ENCODE data around the gene TRIM65.
A peak's percentile ranks its signal among the peaks of the same experiment; 100 is the strongest.

Gene TRIM65

GRCh38 chr17:75891605-75892555, 4.9 kb downstream of the TRIM65 start:
- no peak overlapping the region for H2AK5ac ChIP-seq (ENCODE audit: low read depth, low read length)
- no peak overlapping the region for H3K14ac ChIP-seq (ENCODE audit: low read length)
- peaks cover 0 to 13% of the 10 kb centered on the region in 2 donors for H3K4me1 ChIP-seq (ENCODE audit: control insufficient read depth in 2 of 2, insufficient read depth in 1 of 2, low read depth in 1 of 2, low read length in 2 of 2)
- peak overlapping the region; percentile 70 for H3K9ac ChIP-seq (ENCODE audit: low read depth, low read length, poor library complexity)
- H3K79me1 ChIP-seq (ENCODE audit: low read depth, low read length) = peaks cover 15% of the 10 kb centered on the region
- no peak overlapping the region for H3K4ac ChIP-seq (ENCODE audit: low read length)
- H4K91ac ChIP-seq (ENCODE audit: low read depth, low read length, poor library complexity) = no peak overlapping the region
- H3K4me2 ChIP-seq (ENCODE audit: insufficient read depth, low read length, poor library complexity, severe bottlenecking) = no peak overlapping the region
- H2BK15ac ChIP-seq (ENCODE audit: low read length) = no peak overlapping the region
- peak overlapping the region; percentile 25 for H3K23ac ChIP-seq (ENCODE audit: low read depth, low read length, poor library complexity)
- H3K36me3 ChIP-seq (replicated peaks in 1 of 2; ENCODE audit: control insufficient read depth in 2 of 2, insufficient read depth in 2 of 2, low read length in 2 of 2) = peaks cover 0 to 23% of the 10 kb centered on the region in 2 donors
- no peak overlapping the region for H2BK12ac ChIP-seq (ENCODE audit: low read length)
- H3K9me3 ChIP-seq (replicated peaks in 1 of 2; ENCODE audit: control insufficient read depth in 2 of 2, insufficient read depth in 1 of 2, low read depth in 1 of 2, low read length in 2 of 2) = peaks cover 0 to 2% of the 10 kb centered on the region in 2 donors
- peak overlapping the region; percentile 65 for H4K8ac ChIP-seq (ENCODE audit: low read depth, low read length)
- WGBS, 2 donors (ENCODE audit: extremely low coverage in 2 of 2, insufficient read length in 2 of 2, insufficient replicate concordance in 1 of 2) = no CpG with 5 or more reads among the region's 32 CpGs
- H2BK120ac ChIP-seq (ENCODE audit: low read depth, low read length) = no peak overlapping the region
- H2BK5ac ChIP-seq (ENCODE audit: low read length) = no peak overlapping the region
- H3K27ac ChIP-seq (replicated peaks; ENCODE audit: low read length) = no peak overlapping the region
- no peak overlapping the region for H3K18ac ChIP-seq (ENCODE audit: low read length)
- no peak overlapping the region for H3K4me3 ChIP-seq (ENCODE audit: low read length in 2 of 2)
- no peaks in the 10 kb centered on the region for H3K27me3 ChIP-seq (ENCODE audit: control insufficient read depth in 3 of 3, insufficient read depth in 3 of 3, low read depth in 1 of 3, low read length in 3 of 3)
- H2AFZ ChIP-seq (ENCODE audit: low read length) = no peak overlapping the region
- DNase-seq (ENCODE audit: low spot score) = no peak

- H4K8ac ChIP-seq (ENCODE audit: low read depth, low read length) = no peak overlapping the region
- no peak overlapping the region for H3K14ac ChIP-seq (ENCODE audit: low read length)
- peaks cover 0 to 23% of the 10 kb centered on the region in 2 donors for H3K36me3 ChIP-seq (replicated peaks in 1 of 2; ENCODE audit: control insufficient read depth in 2 of 2, insufficient read depth in 2 of 2, low read length in 2 of 2)
- no peak overlapping the region for H2BK15ac ChIP-seq (ENCODE audit: low read length)
- H2BK120ac ChIP-seq (ENCODE audit: low read depth, low read length) = no peak overlapping the region
- peak overlapping the region in 1 of 2 donors; percentile 18 for H3K4me3 ChIP-seq (ENCODE audit: low read length in 2 of 2)
- no peak overlapping the region for H3K18ac ChIP-seq (ENCODE audit: low read length)
- H2BK5ac ChIP-seq (ENCODE audit: low read length) = no peak overlapping the region
- H3K27ac ChIP-seq (replicated peaks; ENCODE audit: low read length) = no peak overlapping the region
- peaks cover 0 to 13% of the 10 kb centered on the region in 2 donors for H3K4me1 ChIP-seq (ENCODE audit: control insufficient read depth in 2 of 2, insufficient read depth in 1 of 2, low read depth in 1 of 2, low read length in 2 of 2)
- no peak overlapping the region for H4K91ac ChIP-seq (ENCODE audit: low read depth, low read length, poor library complexity)
- DNase-seq (ENCODE audit: low spot score) = no peak
- peaks cover 14% of the 10 kb centered on the region for H3K79me1 ChIP-seq (ENCODE audit: low read depth, low read length)
- peaks cover 0 to 2% of the 10 kb centered on the region in 2 donors for H3K9me3 ChIP-seq (replicated peaks in 1 of 2; ENCODE audit: control insufficient read depth in 2 of 2, insufficient read depth in 1 of 2, low read depth in 1 of 2, low read length in 2 of 2)
- WGBS, 2 donors (ENCODE audit: extremely low coverage in 2 of 2, insufficient read length in 2 of 2, insufficient replicate concordance in 1 of 2) = no CpG with 5 or more reads among the region's 31 CpGs
- H2BK12ac ChIP-seq (ENCODE audit: low read length) = no peak overlapping the region
- H3K4ac ChIP-seq (ENCODE audit: low read length) = no peak overlapping the region
- H3K27me3 ChIP-seq (ENCODE audit: control insufficient read depth in 3 of 3, insufficient read depth in 3 of 3, low read depth in 1 of 3, low read length in 3 of 3) = no peaks in the 10 kb centered on the region
- no peak overlapping the region for H2AK5ac ChIP-seq (ENCODE audit: low read depth, low read length)
- H3K9ac ChIP-seq (ENCODE audit: low read depth, low read length, poor library complexity) = no peak overlapping the region
- no peak overlapping the region for H3K4me2 ChIP-seq (ENCODE audit: insufficient read depth, low read length, poor library complexity, severe bottlenecking)
- H2AFZ ChIP-seq (ENCODE audit: low read length) = no peak overlapping the region
- H3K23ac ChIP-seq (ENCODE audit: low read depth, low read length, poor library complexity) = no peak overlapping the region
Observed at GRCh38 chr17:75891022-75891604, 5.6 kb downstream of the TRIM65 start.

GRCh38 chr17:75889454-75889853, 7.3 kb downstream of the TRIM65 start:
- Histone ChIP-seq H2BK120ac (ENCODE audit: low read depth, low read length) (no peak overlapping the region), H2BK15ac (ENCODE audit: low read length) (no peak overlapping the region), H3K9me3 (replicated peaks in 1 of 2; ENCODE audit: control insufficient read depth in 2 of 2, insufficient read depth in 1 of 2, low read depth in 1 of 2, low read length in 2 of 2) (peaks cover 0 to 2% of the 10 kb centered on the region in 2 donors), H3K23ac (ENCODE audit: low read depth, low read length, poor library complexity) (peak overlapping the region; percentile 20), H3K27me3 (ENCODE audit: control insufficient read depth in 3 of 3, insufficient read depth in 3 of 3, low read depth in 1 of 3, low read length in 3 of 3) (no peaks in the 10 kb centered on the region), H2BK5ac (ENCODE audit: low read length) (no peak overlapping the region), H2AFZ (ENCODE audit: low read length) (no peak overlapping the region), H3K18ac (ENCODE audit: low read length) (peak overlapping the region; percentile 52), H3K36me3 (replicated peaks in 1 of 2; ENCODE audit: control insufficient read depth in 2 of 2, insufficient read depth in 2 of 2, low read length in 2 of 2) (peaks cover 0 to 23% of the 10 kb centered on the region in 2 donors), H3K4me2 (ENCODE audit: insufficient read depth, low read length, poor library complexity, severe bottlenecking) (peak overlapping the region; percentile 11), H3K4me3 (ENCODE audit: low read length in 2 of 2) (no peak overlapping the region), H2AK5ac (ENCODE audit: low read depth, low read length) (no peak overlapping the region), H3K79me1 (ENCODE audit: low read depth, low read length) (peaks cover 9% of the 10 kb centered on the region), H3K4me1 (ENCODE audit: control insufficient read depth in 2 of 2, insufficient read depth in 1 of 2, low read depth in 1 of 2, low read length in 2 of 2) (peaks cover 0 to 3% of the 10 kb centered on the region in 2 donors), H4K8ac (ENCODE audit: low read depth, low read length) (no peak overlapping the region), H3K14ac (ENCODE audit: low read length) (no peak overlapping the region), H4K91ac (ENCODE audit: low read depth, low read length, poor library complexity) (no peak overlapping the region), H2BK12ac (ENCODE audit: low read length) (no peak overlapping the region), H3K27ac (replicated peaks; ENCODE audit: low read length) (no peak overlapping the region), H3K9ac (ENCODE audit: low read depth, low read length, poor library complexity) (no peak overlapping the region), H3K4ac (ENCODE audit: low read length) (no peak overlapping the region)
- DNase-seq (ENCODE audit: low spot score) = no peak
- WGBS, 2 donors (ENCODE audit: extremely low coverage in 2 of 2, insufficient read length in 2 of 2, insufficient replicate concordance in 1 of 2) = no CpG with 5 or more reads among the region's 6 CpGs

- WGBS, 2 donors (ENCODE audit: extremely low coverage in 2 of 2, insufficient read length in 2 of 2, insufficient replicate concordance in 1 of 2) = no CpG with 5 or more reads among the region's 6 CpGs
- H3K79me1 ChIP-seq (ENCODE audit: low read depth, low read length) = peaks cover 9% of the 10 kb centered on the region
- no peak overlapping the region for H2BK120ac ChIP-seq (ENCODE audit: low read depth, low read length)
- H3K23ac ChIP-seq (ENCODE audit: low read depth, low read length, poor library complexity) = peak overlapping the region; percentile 91
- H3K18ac ChIP-seq (ENCODE audit: low read length) = peak overlapping the region; percentile 64
- no peak overlapping the region for H3K9ac ChIP-seq (ENCODE audit: low read depth, low read length, poor library complexity)
- H2AFZ ChIP-seq (ENCODE audit: low read length) = no peak overlapping the region
- no peak for DNase-seq (ENCODE audit: low spot score)
- H3K14ac ChIP-seq (ENCODE audit: low read length) = peak overlapping the region; percentile 38
- H3K9me3 ChIP-seq (replicated peaks in 1 of 2; ENCODE audit: control insufficient read depth in 2 of 2, insufficient read depth in 1 of 2, low read depth in 1 of 2, low read length in 2 of 2) = peaks cover 0 to 2% of the 10 kb centered on the region in 2 donors
- H2BK5ac ChIP-seq (ENCODE audit: low read length) = no peak overlapping the region
- no peaks in the 10 kb centered on the region for H3K4me1 ChIP-seq (ENCODE audit: control insufficient read depth in 2 of 2, insufficient read depth in 1 of 2, low read depth in 1 of 2, low read length in 2 of 2)
- no peak overlapping the region for H3K27ac ChIP-seq (replicated peaks; ENCODE audit: low read length)
- no peak overlapping the region for H2BK12ac ChIP-seq (ENCODE audit: low read length)
- no peaks in the 10 kb centered on the region for H3K27me3 ChIP-seq (ENCODE audit: control insufficient read depth in 3 of 3, insufficient read depth in 3 of 3, low read depth in 1 of 3, low read length in 3 of 3)
- H4K8ac ChIP-seq (ENCODE audit: low read depth, low read length) = peak overlapping the region; percentile 43
- H3K36me3 ChIP-seq (replicated peaks in 1 of 2; ENCODE audit: control insufficient read depth in 2 of 2, insufficient read depth in 2 of 2, low read length in 2 of 2) = peaks cover 0 to 21% of the 10 kb centered on the region in 2 donors
- H3K4me3 ChIP-seq (ENCODE audit: low read length in 2 of 2) = no peak overlapping the region
- H4K91ac ChIP-seq (ENCODE audit: low read depth, low read length, poor library complexity) = no peak overlapping the region
- H3K4me2 ChIP-seq (ENCODE audit: insufficient read depth, low read length, poor library complexity, severe bottlenecking) = no peak overlapping the region
- no peak overlapping the region for H2BK15ac ChIP-seq (ENCODE audit: low read length)
- no peak overlapping the region for H2AK5ac ChIP-seq (ENCODE audit: low read depth, low read length)
- no peak overlapping the region for H3K4ac ChIP-seq (ENCODE audit: low read length)
Observed at GRCh38 chr17:75888484-75888883, 8.3 kb downstream of the TRIM65 start.

Data from neuronal stem cell (in vitro differentiated cells).